MM.1S (cell line): ENCODE results near the gene POLR2A.

Source experiments
- DNase-seq: peaks from one replicate; pipeline ENCODE4 v3.0.0-alpha.2; 2015
- H2AFZ ChIP-seq: fragments of 300-600 bp; sonication (generic); 2 replicates; pipeline ENCODE4 v1.6.0; 2016; ENCODE audit warnings: antibody characterized with exemption, low read length
- H3F3A ChIP-seq: fragments of 300-600 bp; sonication (generic); 2 replicates; pipeline ENCODE4 v1.6.1; 2016; ENCODE audit warnings: mild to moderate bottlenecking, antibody characterized with exemption, low read length, moderate library complexity, mixed read lengths; ENCODE audit not compliant: insufficient read depth
- H3K27ac ChIP-seq: fragments of 300-600 bp; sonication (generic); 2 replicates; pipeline ENCODE4 v1.5.1; 2016; ENCODE audit warnings: mild to moderate bottlenecking, low read length
- H3K27me3 ChIP-seq: fragments of 300-600 bp; sonication (generic); replicated peaks from 2 replicates; pipeline ENCODE4 v1.6.0; 2016; ENCODE audit warnings: low read length; ENCODE audit not compliant: insufficient read depth
- H3K36me3 ChIP-seq: fragments of 300-600 bp; sonication (generic); replicated peaks from 2 replicates; pipeline ENCODE4 v1.6.1; 2016; ENCODE audit warnings: mild to moderate bottlenecking, low read length, mixed read lengths; ENCODE audit not compliant: insufficient read depth
- H3K4me1 ChIP-seq: fragments of 300-600 bp; sonication (generic); 2 replicates; pipeline ENCODE4 v1.6.1; 2016; ENCODE audit warnings: low read length, mixed read lengths
- H3K4me2 ChIP-seq: fragments of 300-600 bp; sonication (generic); 2 replicates; pipeline ENCODE4 v1.6.0; 2016; ENCODE audit warnings: low read depth, low read length
- H3K4me3 ChIP-seq: fragments of 300-600 bp; sonication (generic); 2 replicates; pipeline ENCODE4 v1.5.1; 2016; ENCODE audit warnings: low read length, mixed read lengths
- H3K79me2 ChIP-seq: fragments of 300-600 bp; sonication (generic); 2 replicates; pipeline ENCODE4 v1.6.1; 2016; ENCODE audit warnings: mixed run types, low read length, mixed read lengths
- H3K9ac ChIP-seq: fragments of 300-600 bp; sonication (generic); 2 replicates; pipeline ENCODE4 v1.6.1; 2016; ENCODE audit warnings: low read length, mixed read lengths
- H3K9me2 ChIP-seq: fragments of 300-600 bp; sonication (generic); replicated peaks from 2 replicates; pipeline ENCODE4 v1.6.1; 2016; ENCODE audit warnings: mild to moderate bottlenecking, low read length, mixed read lengths; ENCODE audit not compliant: insufficient read depth
- H3K9me3 ChIP-seq: fragments of 300-600 bp; sonication (generic); replicated peaks from 2 replicates; pipeline ENCODE4 v1.6.1; 2016; ENCODE audit warnings: mild to moderate bottlenecking, low read length, mixed read lengths; ENCODE audit not compliant: insufficient read depth
- H4K20me1 ChIP-seq: fragments of 300-600 bp; sonication (generic); 2 replicates; pipeline ENCODE4 v1.6.1; 2016; ENCODE audit warnings: mild to moderate bottlenecking, low read length, moderate library complexity, mixed read lengths; ENCODE audit not compliant: insufficient read depth
- CTCF ChIP-seq: fragments of 300-600 bp; sonication (generic); IDR thresholded peaks from 2 replicates; pipeline ENCODE4 v1.5.1; 2016; ENCODE audit warnings: antibody characterized with exemption, low read length, mixed read lengths
- EZH2 ChIP-seq: fragments of 300-600 bp; sonication (generic); optimal IDR thresholded peaks from 2 replicates; pipeline ENCODE3; 2017; ENCODE audit warnings: low read depth, mild to moderate bottlenecking, antibody characterized with exemption, low read length, mixed read lengths
- EZH2phosphoT487 ChIP-seq: fragments of 300-600 bp; sonication (generic); IDR thresholded peaks from 2 replicates; pipeline ENCODE4 v1.6.1; 2018; ENCODE audit warnings: antibody characterized with exemption, low read length

POLR2A gene

GRCh38 chr17:7548585-7549400 lies 64.6 kb downstream of the POLR2A start, which contains the start of gene TNFSF12:
Gene TNFSF12, plus strand, starts transcription at chr17:7549058. Its CDS starts 96 bp downstream, at chr17:7549154.
- Histone ChIP-seq H3K9ac (no peak within 1 kb of the TSS), H3K27ac (no peak within 1 kb of the TSS)
- DNase-seq = no peak

More at GRCh38 chr17:7548585-7549400, 64.6 kb downstream of the POLR2A start, which contains the start of gene TNFSF12:
- Histone ChIP-seq H4K20me1 (no peaks in the 10 kb centered on the region), H3K27me3 (peaks cover 7% of the 10 kb centered on the region), H3K36me3 (no peaks in the 10 kb centered on the region), H3K9me2 (no peaks in the 10 kb centered on the region), H3K4me1 (peaks cover 16% of the 10 kb centered on the region), H2AFZ (0 out of 2 replicates have a peak within 1 kb of the TSS, but pooled peaks have one; percentile 34), H3K4me3 (peak within 1 kb of the TSS; percentile 35), H3F3A (peaks cover 18% of the 10 kb centered on the region), H3K4me2 (peak within 1 kb of the TSS; percentile 57; the same call in 1 of the 2 replicates), H3K9me3 (no peaks in the 10 kb centered on the region), H3K79me2 (no peaks in the 10 kb centered on the region)
- TF ChIP-seq EZH2 (no peak), EZH2phosphoT487 (no peak), CTCF (no peak)
